Panc1 (cell line): ENCODE data around the gene WFS1. TPM values are rescaled to one million over a fixed set of nuclear protein-coding genes. Genes with fewer than 3 reads are reported as not detected.

Experiments
- ATAC-seq: fragments of 200-7000 bp; cut with Tn5 transposase; 2 replicates; pipeline ENCODE4 v1.9.1; 2020; ENCODE audit warnings: mild to moderate bottlenecking, moderate library complexity
- BruUV-seq: library from RNA; stranded (reverse); fragments of 400-500 nt; replicated peaks from 2 replicates; lab custom pipeline; 2021; lab: Mats Ljungman, UMichigan
- CTCF ChIA-PET: fragments of 300-600 bp; sonication (Branson Sonifier 250); formaldehyde crosslinking; loops from one replicate; lab custom pipeline; 2022; ENCODE audit warnings: antibody characterized with exemption; lab: Charles Lee
- POLR2A ChIA-PET: fragments of 300-600 bp; sonication (Branson Sonifier 250); formaldehyde crosslinking; loops from one replicate; lab custom pipeline; 2022; ENCODE audit warnings: antibody characterized with exemption; lab: Charles Lee
- DNase-seq: peaks from one replicate; pipeline ENCODE4 v3.0.0-alpha.2; 2010; ENCODE audit warnings: low read depth, low spot score
- H3K27ac ChIP-seq: 2 replicates; pipeline ENCODE4 v1.5.1; 2011; ENCODE audit warnings: mild to moderate bottlenecking, low read length, inconsistent platforms
- H3K27me3 ChIP-seq: fragments of 200-500 bp; sonication (Bioruptor generic); 2 replicates; pipeline ENCODE4 v1.6.0; 2014; ENCODE audit warnings: low read length, inconsistent platforms; ENCODE audit not compliant: control insufficient read depth, insufficient read depth
- H3K36me3 ChIP-seq: fragments of 200-500 bp; sonication (Bioruptor generic); 2 replicates; pipeline ENCODE4 v1.5.1; 2014; ENCODE audit warnings: inconsistent platforms, mild to moderate bottlenecking, low read length, moderate library complexity; ENCODE audit not compliant: control insufficient read depth, insufficient read depth
- H3K4me1 ChIP-seq: 2 replicates; pipeline ENCODE4 v1.5.1; 2011; ENCODE audit warnings: inconsistent platforms, mild to moderate bottlenecking, low read length, moderate library complexity; ENCODE audit not compliant: control insufficient read depth, insufficient read depth
- H3K4me3 ChIP-seq, 2 experiments: 2 replicates each; pipeline ENCODE4 v1.5.1; 2011 to 2012; ENCODE audit warnings: low read depth in 2 of 2, low read length in 2 of 2, mild to moderate bottlenecking in 2 of 2, inconsistent platforms in 1 of 2, moderate library complexity in 1 of 2
- H3K9me3 ChIP-seq: fragments of 200-500 bp; sonication (Bioruptor generic); 2 replicates; pipeline ENCODE4 v1.5.1; 2014; ENCODE audit warnings: low read depth, mild to moderate bottlenecking, inconsistent platforms, low read length, moderate library complexity; ENCODE audit not compliant: control insufficient read depth, insufficient read depth
- CTCF ChIP-seq: fragments of 450-650 bp; IDR thresholded peaks from 2 replicates; pipeline ENCODE4 v1.5.1; 2017; ENCODE audit warnings: mild to moderate bottlenecking
- POLR2AphosphoS5 ChIP-seq: IDR thresholded peaks from 2 replicates; pipeline ENCODE4 v1.6.1; 2012; ENCODE audit warnings: mild to moderate bottlenecking, low read depth, low read length, moderate library complexity
- REST ChIP-seq, 2 experiments: IDR thresholded peaks; 2 replicates each; pipeline ENCODE4 v1.6.1; 2011 to 2012; ENCODE audit warnings: low read depth in 2 of 2, control low read depth in 1 of 2, low read length in 1 of 2, mild to moderate bottlenecking in 1 of 2, moderate library complexity in 1 of 2; ENCODE audit not compliant: insufficient read depth in 1 of 2
- SIN3A ChIP-seq: IDR thresholded peaks from 2 replicates; pipeline ENCODE4 v1.6.1; 2012; ENCODE audit warnings: low read depth, mild to moderate bottlenecking, low read length, moderate library complexity, borderline replicate concordance; ENCODE audit not compliant: insufficient read depth
- TCF7L2 ChIP-seq: IDR thresholded peaks from 2 replicates; pipeline ENCODE4 v1.6.1; 2011; ENCODE audit warnings: mild to moderate bottlenecking, low read depth, low read length, inconsistent platforms
- in situ Hi-C: cut with HindIII; loops from 2 replicates; pipeline ENCODE4 v1.10.0; 2016; ENCODE audit warnings: low sequenced_read_pairs, low pct_unique_long_range_greater_than_20kb
- intact Hi-C: fragments of 100-400 bp; cut with micrococcal nuclease; formaldehyde crosslinking; loops from one replicate; pipeline ENCODE4 v1.10.0; 2022; ENCODE audit not compliant: unreplicated experiment
- total RNA-seq: library from RNA; stranded (reverse); gene quantifications from one replicate; pipeline ENCODE4 v1.2.1, GENCODE V29; 2021; ENCODE audit not compliant: unreplicated experiment

WFS1 gene
- total RNA-seq, 1 experiment from 2014 or later = 67.5 TPM

DNA sequence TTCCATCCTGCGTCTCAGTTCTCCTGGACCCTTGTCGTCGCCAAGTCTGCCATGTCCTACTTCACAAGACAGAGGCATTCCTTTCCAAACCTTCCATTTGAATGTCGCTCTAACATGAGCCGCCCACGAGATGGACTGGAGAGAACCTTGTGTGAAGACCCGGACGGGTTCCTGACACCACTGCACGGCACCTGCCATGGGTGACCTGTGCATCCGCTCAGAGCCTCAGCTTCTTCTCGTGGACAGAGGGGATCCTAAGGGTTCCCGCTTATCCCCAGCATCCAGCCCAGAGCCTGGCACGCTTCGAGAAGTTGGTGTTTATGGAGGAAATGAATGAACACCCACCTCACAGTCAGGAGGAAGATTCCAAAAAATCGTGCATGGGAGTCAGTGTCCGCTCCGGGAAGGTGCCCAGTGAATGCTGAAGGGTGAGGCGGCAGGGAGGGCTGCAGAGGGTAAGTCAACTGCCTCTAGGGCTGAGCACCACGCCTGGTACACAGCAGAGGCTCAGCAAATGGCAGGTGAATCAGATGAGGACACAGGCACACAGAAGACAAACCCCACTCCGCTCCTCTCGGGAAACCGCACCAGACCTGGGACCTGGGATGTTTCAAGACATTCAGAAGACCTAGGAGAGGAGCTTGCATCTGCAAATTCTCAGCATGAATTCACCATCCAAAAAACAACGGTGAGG lies 52.6 kb downstream of the WFS1 start:
- Histone ChIP-seq H3K4me1 (no peaks in the 10 kb centered on the region), H3K9me3 (no peaks in the 10 kb centered on the region), H3K4me3 (no peak overlapping the region), H3K27ac (no peak overlapping the region), H3K36me3 (no peaks in the 10 kb centered on the region), H3K27me3 (no peaks in the 10 kb centered on the region)
- ATAC-seq (no peak), DNase-seq (no peak)
- ChIA-PET POLR2A (no interaction called here), CTCF (no interaction called here)
- in situ Hi-C loops (no loop called here), intact Hi-C loops (no loop called here)
- no TSS peak for BruUV-seq
- TF ChIP-seq POLR2AphosphoS5 = no peak
- no peak for TF ChIP-seq REST (IDR thresholded peaks at IDR 0.05; ENCODE audit: insufficient read depth in 1 of 2, low read depth in 2 of 2, low read length in 1 of 2)
- TF ChIP-seq TCF7L2 = no peak
- no peak for TF ChIP-seq CTCF
- TF ChIP-seq SIN3A = no peak

DNA sequence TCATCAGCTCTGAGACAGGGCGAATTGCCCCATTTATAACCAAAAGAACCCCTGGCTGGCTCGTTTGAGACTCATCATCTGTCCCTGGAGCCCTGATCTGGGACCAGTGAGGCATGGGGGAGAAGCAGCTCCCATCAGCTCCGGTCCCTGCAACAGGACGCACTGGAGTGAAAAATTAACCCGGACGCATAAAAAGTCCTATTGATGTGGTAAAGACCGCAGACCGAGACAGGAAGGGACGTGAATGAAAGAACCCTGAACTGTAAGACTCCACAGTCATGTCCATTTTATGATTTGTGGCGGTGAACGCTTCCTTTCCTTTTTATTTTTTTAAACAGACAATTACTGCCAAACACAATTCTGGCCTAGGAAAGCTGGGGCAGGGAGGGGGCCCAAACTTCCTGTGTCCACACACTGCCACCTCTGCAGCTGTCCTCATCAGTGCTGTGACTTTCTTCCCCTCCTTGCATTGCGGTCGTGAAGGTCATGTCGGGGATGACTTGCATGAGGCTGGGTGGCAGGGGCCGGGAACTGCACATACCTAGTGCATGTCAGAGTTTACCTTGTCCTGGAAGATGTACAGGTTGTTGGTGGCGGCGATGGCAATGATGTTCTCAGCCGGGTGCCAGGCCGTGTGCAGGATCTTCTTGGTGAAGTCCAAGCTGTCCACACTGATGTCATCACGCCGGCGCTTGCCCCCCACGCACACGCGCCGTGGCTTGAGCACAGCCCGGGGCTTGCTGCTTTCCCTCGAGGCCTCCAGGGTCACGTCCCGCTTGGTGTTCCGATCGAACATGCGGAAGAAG lies 53.3 kb downstream of the WFS1 start:
- Histone ChIP-seq H3K9me3 (no peaks in the 10 kb centered on the region), H3K27ac (no peak overlapping the region), H3K36me3 (no peaks in the 10 kb centered on the region), H3K4me3 (no peak overlapping the region), H3K4me1 (no peaks in the 10 kb centered on the region), H3K27me3 (no peaks in the 10 kb centered on the region)
- ATAC-seq (no peak), DNase-seq (no peak)
- BruUV-seq = no TSS peak
- ChIA-PET CTCF (no interaction called here), POLR2A (no interaction called here)
- in situ Hi-C loops = no loop called here
- TF ChIP-seq CTCF (no peak), REST (IDR thresholded peaks at IDR 0.05; ENCODE audit: insufficient read depth in 1 of 2, low read depth in 2 of 2, low read length in 1 of 2) (no peak), POLR2AphosphoS5 (no peak), TCF7L2 (no peak), SIN3A (no peak)
- intact Hi-C loops = no loop called here
